ENCODE results near the gene ZFYVE9.

The ZFYVE9 gene

DNA sequence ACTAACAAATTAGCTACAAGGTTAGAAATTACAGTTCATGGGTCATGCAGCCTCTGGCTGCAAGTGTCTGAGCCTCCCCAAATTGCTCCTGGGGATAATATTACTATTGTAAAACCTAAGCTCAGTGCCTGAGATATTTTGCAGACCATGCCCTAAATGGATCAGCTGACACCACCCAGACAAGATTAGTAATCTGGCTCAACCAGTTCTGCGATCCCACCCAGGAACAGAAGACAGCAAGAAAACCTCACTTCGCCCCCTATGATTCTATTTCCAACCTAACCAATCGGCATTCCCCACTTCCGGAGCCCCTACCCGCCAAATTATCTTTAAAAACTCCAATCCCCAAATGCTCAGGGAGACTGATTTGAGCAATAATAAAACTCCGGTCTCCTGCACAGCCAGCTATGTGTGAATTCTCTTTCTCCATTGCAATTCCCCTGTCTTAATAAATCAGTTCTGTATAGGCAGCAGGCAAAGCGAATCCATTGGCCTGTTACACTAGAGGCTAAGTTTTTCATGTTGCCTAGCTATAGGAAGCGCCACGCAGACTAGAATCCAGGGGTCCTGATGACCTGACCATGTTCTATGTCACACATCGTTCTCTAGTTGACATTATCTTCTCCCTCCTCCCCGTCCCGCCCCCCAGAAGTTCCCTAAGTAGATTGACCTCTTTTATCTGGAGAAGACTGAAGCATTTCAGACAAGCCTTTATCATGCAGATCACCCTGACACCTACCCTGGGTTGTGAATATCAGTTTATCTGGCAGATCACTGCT lies 22.4 kb upstream of the ZFYVE9 start (continued):
- TF ChIP-seq, protein P1, sequence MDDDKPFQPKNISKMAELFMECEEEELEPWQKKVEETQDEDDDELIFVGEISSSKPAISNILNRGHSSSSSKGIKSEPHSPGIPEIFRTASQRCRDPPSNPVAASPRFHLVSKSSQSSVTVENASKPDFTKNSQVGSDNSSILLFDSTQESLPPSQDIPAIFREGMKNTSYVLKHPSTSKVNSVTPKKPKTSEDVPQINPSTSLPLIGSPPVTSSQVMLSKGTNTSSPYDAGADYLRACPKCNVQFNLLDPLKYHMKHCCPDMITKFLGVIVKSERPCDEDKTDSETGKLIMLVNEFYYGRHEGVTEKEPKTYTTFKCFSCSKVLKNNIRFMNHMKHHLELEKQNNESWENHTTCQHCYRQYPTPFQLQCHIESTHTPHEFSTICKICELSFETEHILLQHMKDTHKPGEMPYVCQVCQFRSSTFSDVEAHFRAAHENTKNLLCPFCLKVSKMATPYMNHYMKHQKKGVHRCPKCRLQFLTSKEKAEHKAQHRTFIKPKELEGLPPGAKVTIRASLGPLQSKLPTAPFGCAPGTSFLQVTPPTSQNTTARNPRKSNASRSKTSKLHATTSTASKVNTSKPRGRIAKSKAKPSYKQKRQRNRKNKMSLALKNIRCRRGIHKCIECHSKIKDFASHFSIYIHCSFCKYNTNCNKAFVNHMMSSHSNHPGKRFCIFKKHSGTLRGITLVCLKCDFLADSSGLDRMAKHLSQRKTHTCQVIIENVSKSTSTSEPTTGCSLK (tag by site-specific recombination; IDR thresholded peaks at IDR 0.05) = no peak
- no peak for TF ChIP-seq ZNF776 (tag by site-specific recombination; IDR thresholded peaks at IDR 0.05; ENCODE audit: borderline replicate concordance)
- TF ChIP-seq, protein P2, sequence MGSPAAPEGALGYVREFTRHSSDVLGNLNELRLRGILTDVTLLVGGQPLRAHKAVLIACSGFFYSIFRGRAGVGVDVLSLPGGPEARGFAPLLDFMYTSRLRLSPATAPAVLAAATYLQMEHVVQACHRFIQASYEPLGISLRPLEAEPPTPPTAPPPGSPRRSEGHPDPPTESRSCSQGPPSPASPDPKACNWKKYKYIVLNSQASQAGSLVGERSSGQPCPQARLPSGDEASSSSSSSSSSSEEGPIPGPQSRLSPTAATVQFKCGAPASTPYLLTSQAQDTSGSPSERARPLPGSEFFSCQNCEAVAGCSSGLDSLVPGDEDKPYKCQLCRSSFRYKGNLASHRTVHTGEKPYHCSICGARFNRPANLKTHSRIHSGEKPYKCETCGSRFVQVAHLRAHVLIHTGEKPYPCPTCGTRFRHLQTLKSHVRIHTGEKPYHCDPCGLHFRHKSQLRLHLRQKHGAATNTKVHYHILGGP (tag by site-specific recombination; IDR thresholded peaks at IDR 0.05) = no peak
- TF ChIP-seq, protein P3, sequence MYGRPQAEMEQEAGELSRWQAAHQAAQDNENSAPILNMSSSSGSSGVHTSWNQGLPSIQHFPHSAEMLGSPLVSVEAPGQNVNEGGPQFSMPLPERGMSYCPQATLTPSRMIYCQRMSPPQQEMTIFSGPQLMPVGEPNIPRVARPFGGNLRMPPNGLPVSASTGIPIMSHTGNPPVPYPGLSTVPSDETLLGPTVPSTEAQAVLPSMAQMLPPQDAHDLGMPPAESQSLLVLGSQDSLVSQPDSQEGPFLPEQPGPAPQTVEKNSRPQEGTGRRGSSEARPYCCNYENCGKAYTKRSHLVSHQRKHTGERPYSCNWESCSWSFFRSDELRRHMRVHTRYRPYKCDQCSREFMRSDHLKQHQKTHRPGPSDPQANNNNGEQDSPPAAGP (tag by site-specific recombination; IDR thresholded peaks at IDR 0.05) = no peak
- TF ChIP-seq, protein P4, sequence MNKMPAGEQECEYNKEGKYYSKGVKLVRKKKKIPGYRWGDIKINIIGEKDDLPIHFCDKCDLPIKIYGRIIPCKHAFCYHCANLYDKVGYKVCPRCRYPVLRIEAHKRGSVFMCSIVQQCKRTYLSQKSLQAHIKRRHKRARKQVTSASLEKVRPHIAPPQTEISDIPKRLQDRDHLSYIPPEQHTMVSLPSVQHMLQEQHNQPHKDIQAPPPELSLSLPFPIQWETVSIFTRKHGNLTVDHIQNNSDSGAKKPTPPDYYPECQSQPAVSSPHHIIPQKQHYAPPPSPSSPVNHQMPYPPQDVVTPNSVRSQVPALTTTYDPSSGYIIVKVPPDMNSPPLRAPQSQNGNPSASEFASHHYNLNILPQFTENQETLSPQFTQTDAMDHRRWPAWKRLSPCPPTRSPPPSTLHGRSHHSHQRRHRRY (tag by site-specific recombination; IDR thresholded peaks at IDR 0.05) = no peak
- TF ChIP-seq HOXC10 (CRISPR knock-in tag; IDR thresholded peaks at IDR 0.05) = no peak
- no peak for TF ChIP-seq ZNF830 (tag by site-specific recombination; IDR thresholded peaks at IDR 0.05; ENCODE audit: low read depth)

DNA sequence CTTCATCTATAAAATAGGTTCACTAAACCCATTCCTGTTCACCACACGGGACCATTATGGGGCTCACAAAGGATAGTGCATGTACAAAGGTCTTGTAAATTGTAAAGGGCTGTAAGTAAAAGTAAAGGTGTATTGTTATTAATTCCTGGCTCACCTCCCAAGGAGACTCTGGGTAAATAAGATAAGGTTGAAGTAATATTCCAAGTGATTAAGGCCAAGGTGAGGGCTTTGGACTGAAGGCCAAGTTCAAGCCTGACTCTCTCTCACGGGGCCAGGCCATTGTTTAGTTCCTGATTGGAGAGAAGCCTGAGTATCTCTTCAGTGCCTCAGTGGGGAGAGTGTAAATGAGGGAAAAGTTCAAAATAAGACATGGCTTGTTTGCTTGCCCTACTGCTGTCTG lies 19.5 kb upstream of the ZFYVE9 start:
- no peaks in the 10 kb centered on the region for H3K4me1 ChIP-seq (ENCODE audit: control insufficient read depth, insufficient read depth, low read length)
- H3K4me3 ChIP-seq (ENCODE audit: low read depth, low read length) = no peak overlapping the region
- CTCF ChIA-PET = interaction anchor here (1.7 kb wide), 1 partner anchor 175 kb away, joined by 5 read pairs; no protein-coding TSS in a partner anchor
- POLR2A ChIA-PET = no interaction called here
- no peaks in the 10 kb centered on the region for H3K36me3 ChIP-seq (ENCODE audit: control insufficient read depth in 2 of 2, insufficient read depth in 1 of 2, low read length in 2 of 2)
- no peak for TF ChIP-seq GFI1B (tag by site-specific recombination; IDR thresholded peaks at IDR 0.05)
- TF ChIP-seq, protein P5, sequence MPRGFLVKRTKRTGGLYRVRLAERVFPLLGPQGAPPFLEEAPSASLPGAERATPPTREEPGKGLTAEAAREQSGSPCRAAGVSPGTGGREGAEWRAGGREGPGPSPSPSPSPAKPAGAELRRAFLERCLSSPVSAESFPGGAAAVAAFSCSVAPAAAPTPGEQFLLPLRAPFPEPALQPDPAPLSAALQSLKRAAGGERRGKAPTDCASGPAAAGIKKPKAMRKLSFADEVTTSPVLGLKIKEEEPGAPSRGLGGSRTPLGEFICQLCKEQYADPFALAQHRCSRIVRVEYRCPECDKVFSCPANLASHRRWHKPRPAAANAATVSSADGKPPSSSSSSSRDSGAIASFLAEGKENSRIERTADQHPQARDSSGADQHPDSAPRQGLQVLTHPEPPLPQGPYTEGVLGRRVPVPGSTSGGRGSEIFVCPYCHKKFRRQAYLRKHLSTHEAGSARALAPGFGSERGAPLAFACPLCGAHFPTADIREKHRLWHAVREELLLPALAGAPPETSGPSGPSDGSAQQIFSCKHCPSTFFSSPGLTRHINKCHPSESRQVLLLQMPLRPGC (tag by site-specific recombination; IDR thresholded peaks at IDR 0.05) = no peak
- no peak for TF ChIP-seq OVOL3 (tag by site-specific recombination; IDR thresholded peaks at IDR 0.05)
- no peak for TF ChIP-seq ZNF623 (tag by site-specific recombination; IDR thresholded peaks at IDR 0.05)
- TF ChIP-seq ZNF157 (tag by site-specific recombination; IDR thresholded peaks at IDR 0.05) = no peak
- TF ChIP-seq ZNF626 (tag by site-specific recombination; IDR thresholded peaks at IDR 0.05) = no peak
- no peak for TF ChIP-seq ZNF223 (tag by site-specific recombination; IDR thresholded peaks at IDR 0.05)
- no peak for TF ChIP-seq ZNF324 (tag by site-specific recombination; IDR thresholded peaks at IDR 0.05)
- TF ChIP-seq, protein P6, sequence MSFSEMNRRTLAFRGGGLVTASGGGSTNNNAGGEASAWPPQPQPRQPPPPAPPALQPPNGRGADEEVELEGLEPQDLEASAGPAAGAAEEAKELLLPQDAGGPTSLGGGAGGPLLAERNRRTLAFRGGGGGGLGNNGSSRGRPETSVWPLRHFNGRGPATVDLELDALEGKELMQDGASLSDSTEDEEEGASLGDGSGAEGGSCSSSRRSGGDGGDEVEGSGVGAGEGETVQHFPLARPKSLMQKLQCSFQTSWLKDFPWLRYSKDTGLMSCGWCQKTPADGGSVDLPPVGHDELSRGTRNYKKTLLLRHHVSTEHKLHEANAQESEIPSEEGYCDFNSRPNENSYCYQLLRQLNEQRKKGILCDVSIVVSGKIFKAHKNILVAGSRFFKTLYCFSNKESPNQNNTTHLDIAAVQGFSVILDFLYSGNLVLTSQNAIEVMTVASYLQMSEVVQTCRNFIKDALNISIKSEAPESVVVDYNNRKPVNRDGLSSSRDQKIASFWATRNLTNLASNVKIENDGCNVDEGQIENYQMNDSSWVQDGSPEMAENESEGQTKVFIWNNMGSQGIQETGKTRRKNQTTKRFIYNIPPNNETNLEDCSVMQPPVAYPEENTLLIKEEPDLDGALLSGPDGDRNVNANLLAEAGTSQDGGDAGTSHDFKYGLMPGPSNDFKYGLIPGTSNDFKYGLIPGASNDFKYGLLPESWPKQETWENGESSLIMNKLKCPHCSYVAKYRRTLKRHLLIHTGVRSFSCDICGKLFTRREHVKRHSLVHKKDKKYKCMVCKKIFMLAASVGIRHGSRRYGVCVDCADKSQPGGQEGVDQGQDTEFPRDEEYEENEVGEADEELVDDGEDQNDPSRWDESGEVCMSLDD (tag by site-specific recombination; IDR thresholded peaks at IDR 0.05) = no peak
- no peak for TF ChIP-seq SETDB1 (IDR thresholded peaks at IDR 0.05; ENCODE audit: insufficient read length, low read length)
- TF ChIP-seq, protein P7, sequence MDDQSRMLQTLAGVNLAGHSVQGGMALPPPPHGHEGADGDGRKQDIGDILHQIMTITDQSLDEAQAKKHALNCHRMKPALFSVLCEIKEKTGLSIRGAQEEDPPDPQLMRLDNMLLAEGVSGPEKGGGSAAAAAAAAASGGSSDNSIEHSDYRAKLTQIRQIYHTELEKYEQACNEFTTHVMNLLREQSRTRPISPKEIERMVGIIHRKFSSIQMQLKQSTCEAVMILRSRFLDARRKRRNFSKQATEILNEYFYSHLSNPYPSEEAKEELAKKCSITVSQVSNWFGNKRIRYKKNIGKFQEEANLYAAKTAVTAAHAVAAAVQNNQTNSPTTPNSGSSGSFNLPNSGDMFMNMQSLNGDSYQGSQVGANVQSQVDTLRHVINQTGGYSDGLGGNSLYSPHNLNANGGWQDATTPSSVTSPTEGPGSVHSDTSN (CRISPR knock-in tag; IDR thresholded peaks at IDR 0.05) = no peak
- no peak for TF ChIP-seq ZNF239 (tag by site-specific recombination; IDR thresholded peaks at IDR 0.05)
- TF ChIP-seq GLI4 (tag by site-specific recombination; IDR thresholded peaks at IDR 0.05) = no peak
- no peak for TF ChIP-seq FEZF1 (tag by site-specific recombination; IDR thresholded peaks at IDR 0.05)
- H3K27ac ChIP-seq (ENCODE audit: extremely low read depth, low read depth, low read length) = no peak overlapping the region
- H3K9me3 ChIP-seq (ENCODE audit: control insufficient read depth, insufficient read depth, low read depth, low read length) = no peaks in the 10 kb centered on the region

All from HEK293 (cell line).